DOHH2 (cell line): ENCODE results near the gene EHD3.

Experiments
- H3F3A ChIP-seq: fragments of 200-600 bp; sonication (generic), shearing (Covaris generic); 2 replicates; pipeline ENCODE4 v1.6.0; 2016; ENCODE audit warnings: antibody characterized with exemption, mild to moderate bottlenecking; ENCODE audit not compliant: control insufficient read depth, insufficient read depth
- H3K27ac ChIP-seq: fragments of 200-600 bp; sonication (generic); 2 replicates; pipeline ENCODE4 v1.5.1; 2014; ENCODE audit warnings: low read depth, mild to moderate bottlenecking, low read length, moderate library complexity
- H3K27me3 ChIP-seq: fragments of 200-600 bp; sonication (generic); 2 replicates; pipeline ENCODE4 v1.6.1; 2014; ENCODE audit warnings: mild to moderate bottlenecking, low read length, mixed read lengths; ENCODE audit not compliant: control insufficient read depth
- H3K36me3 ChIP-seq: fragments of 200-600 bp; sonication (generic); 2 replicates; pipeline ENCODE4 v1.6.1; 2014; ENCODE audit warnings: mild to moderate bottlenecking, low read length, moderate library complexity, mixed read lengths; ENCODE audit not compliant: control insufficient read depth
- H3K4me1 ChIP-seq: fragments of 200-600 bp; sonication (generic); 2 replicates; pipeline ENCODE4 v1.6.1; 2014; ENCODE audit warnings: mild to moderate bottlenecking, low read length, mixed read lengths; ENCODE audit not compliant: control insufficient read depth
- H3K4me2 ChIP-seq: fragments of 200-600 bp; sonication (generic); 2 replicates; pipeline ENCODE4 v1.6.0; 2014; ENCODE audit warnings: mild to moderate bottlenecking, low read length, moderate library complexity
- H3K4me3 ChIP-seq: fragments of 200-600 bp; sonication (generic); 2 replicates; pipeline ENCODE4 v1.5.1; 2014; ENCODE audit warnings: mild to moderate bottlenecking, low read length, mixed read lengths
- H3K79me2 ChIP-seq: fragments of 200-600 bp; sonication (generic); 2 replicates; pipeline ENCODE4 v1.6.1; 2014; ENCODE audit warnings: mild to moderate bottlenecking, low read length, mixed read lengths; ENCODE audit not compliant: control insufficient read depth
- H3K9me2 ChIP-seq: fragments of 200-600 bp; sonication (generic); replicated peaks from 2 replicates; pipeline ENCODE4 v1.6.1; 2014; ENCODE audit warnings: mild to moderate bottlenecking, low read length, mixed read lengths; ENCODE audit not compliant: control insufficient read depth
- H3K9me3 ChIP-seq: fragments of 200-600 bp; sonication (generic); 2 replicates; pipeline ENCODE4 v1.6.1; 2014; ENCODE audit warnings: antibody characterized with exemption, low read length, mixed read lengths; ENCODE audit not compliant: control insufficient read depth, insufficient read depth
- H4K20me1 ChIP-seq: fragments of 200-600 bp; sonication (generic); 2 replicates; pipeline ENCODE4 v1.6.0; 2014; ENCODE audit warnings: low read depth, mild to moderate bottlenecking, antibody characterized with exemption, low read length, moderate library complexity; ENCODE audit not compliant: control insufficient read depth, insufficient read depth
- EZH2phosphoT487 ChIP-seq: fragments of 200-600 bp; sonication (generic); IDR thresholded peaks from 2 replicates; pipeline ENCODE4 v1.6.1; 2017; ENCODE audit warnings: borderline replicate concordance, mild to moderate bottlenecking, antibody characterized with exemption, low read length, moderate library complexity, mixed read lengths
- TF ChIP-seq, protein P1 (sequence below): fragments of 200-600 bp; sonication (generic); IDR thresholded peaks from one replicate; pipeline ENCODE4 v1.5.1; 2014; ENCODE audit warnings: antibody characterized with exemption, mild to moderate bottlenecking, low read depth, low read length; ENCODE audit not compliant: poor library complexity, severe bottlenecking

The EHD3 gene

DNA sequence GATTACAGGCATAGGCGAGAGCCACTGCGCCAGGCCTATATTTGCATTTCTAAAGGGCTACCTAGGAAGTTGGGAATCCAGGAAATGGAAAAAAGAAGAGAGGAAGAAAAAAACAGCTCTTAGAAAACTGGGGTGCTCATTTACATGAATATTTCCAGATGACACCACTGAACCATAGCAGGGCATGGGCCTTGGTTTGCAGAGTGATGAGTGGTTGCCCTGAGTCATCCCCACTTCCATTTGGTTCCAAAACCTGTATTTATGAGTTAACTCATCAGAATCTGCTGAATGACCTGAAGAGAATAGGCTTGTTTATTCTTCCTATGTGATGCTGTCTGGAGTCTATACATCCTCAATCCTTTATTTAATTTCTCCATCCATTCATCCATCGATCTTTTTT, 36.2 kb downstream of the EHD3 start:
- H3K36me3 ChIP-seq: no peaks in the 10 kb centered on the region
- TF ChIP-seq, protein P1, sequence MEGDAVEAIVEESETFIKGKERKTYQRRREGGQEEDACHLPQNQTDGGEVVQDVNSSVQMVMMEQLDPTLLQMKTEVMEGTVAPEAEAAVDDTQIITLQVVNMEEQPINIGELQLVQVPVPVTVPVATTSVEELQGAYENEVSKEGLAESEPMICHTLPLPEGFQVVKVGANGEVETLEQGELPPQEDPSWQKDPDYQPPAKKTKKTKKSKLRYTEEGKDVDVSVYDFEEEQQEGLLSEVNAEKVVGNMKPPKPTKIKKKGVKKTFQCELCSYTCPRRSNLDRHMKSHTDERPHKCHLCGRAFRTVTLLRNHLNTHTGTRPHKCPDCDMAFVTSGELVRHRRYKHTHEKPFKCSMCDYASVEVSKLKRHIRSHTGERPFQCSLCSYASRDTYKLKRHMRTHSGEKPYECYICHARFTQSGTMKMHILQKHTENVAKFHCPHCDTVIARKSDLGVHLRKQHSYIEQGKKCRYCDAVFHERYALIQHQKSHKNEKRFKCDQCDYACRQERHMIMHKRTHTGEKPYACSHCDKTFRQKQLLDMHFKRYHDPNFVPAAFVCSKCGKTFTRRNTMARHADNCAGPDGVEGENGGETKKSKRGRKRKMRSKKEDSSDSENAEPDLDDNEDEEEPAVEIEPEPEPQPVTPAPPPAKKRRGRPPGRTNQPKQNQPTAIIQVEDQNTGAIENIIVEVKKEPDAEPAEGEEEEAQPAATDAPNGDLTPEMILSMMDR: no peak
- no peak for TF ChIP-seq EZH2phosphoT487
- no peaks in the 10 kb centered on the region for H3K4me1 ChIP-seq
- no peaks in the 10 kb centered on the region for H3K27me3 ChIP-seq
- H3K4me2 ChIP-seq: no peak overlapping the region
- H3K9me2 ChIP-seq: no peaks in the 10 kb centered on the region
- H3K4me3 ChIP-seq: no peak overlapping the region
- H3K27ac ChIP-seq: no peak overlapping the region
- H4K20me1 ChIP-seq: no peaks in the 10 kb centered on the region
- H3F3A ChIP-seq: no peaks in the 10 kb centered on the region
- no peaks in the 10 kb centered on the region for H3K79me2 ChIP-seq
- no peaks in the 10 kb centered on the region for H3K9me3 ChIP-seq

DNA sequence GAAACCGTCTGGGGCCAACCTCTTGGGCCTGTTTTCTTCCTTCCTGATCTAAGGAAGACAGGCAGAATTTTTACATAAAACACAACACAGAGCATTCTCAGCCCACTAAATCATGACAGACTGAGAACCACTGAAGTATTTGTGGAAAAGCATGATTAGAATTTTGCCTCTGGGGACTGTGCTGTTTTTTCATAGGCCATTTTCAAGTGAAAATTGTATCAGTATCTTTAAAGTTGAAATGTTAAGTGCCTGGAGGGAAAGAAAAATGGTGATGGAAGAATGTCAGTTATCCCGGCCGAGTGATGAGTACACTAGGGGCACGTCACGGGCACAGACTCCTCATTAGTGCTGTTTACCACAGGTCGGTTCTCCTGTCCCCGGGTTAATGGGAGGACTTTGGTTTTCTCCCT, 36.9 kb downstream of the EHD3 start:
- Histone ChIP-seq H3K27ac (no peak overlapping the region), H3K27me3 (no peaks in the 10 kb centered on the region), H4K20me1 (no peaks in the 10 kb centered on the region), H3K9me2 (no peaks in the 10 kb centered on the region), H3K4me2 (no peak overlapping the region), H3K4me3 (no peak overlapping the region), H3K36me3 (no peaks in the 10 kb centered on the region), H3F3A (no peaks in the 10 kb centered on the region), H3K4me1 (no peaks in the 10 kb centered on the region), H3K9me3 (no peaks in the 10 kb centered on the region), H3K79me2 (no peaks in the 10 kb centered on the region)
- no peak for TF ChIP-seq EZH2phosphoT487
- TF ChIP-seq, protein P1: no peak

DNA sequence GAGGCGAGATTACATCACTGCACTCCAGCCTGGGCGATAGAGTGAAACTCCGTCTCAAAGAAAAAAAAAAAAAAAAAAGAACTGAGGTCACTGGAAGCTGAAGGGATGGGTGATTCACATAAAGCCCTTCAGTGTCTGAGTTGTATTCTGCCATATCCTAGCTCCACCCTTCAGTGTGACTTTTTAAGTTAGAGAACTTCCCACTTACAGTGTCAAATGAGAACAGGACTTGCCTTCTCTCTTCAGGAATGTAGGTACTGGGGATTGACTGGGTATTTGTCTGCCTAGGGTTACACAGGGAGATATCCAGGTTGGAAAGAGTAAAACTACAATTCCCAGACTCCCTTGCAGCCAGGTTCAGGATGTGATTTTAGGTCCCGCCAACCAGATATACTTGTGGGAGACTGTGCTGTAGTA, 37.9 kb downstream of the EHD3 start:
- no peaks in the 10 kb centered on the region for H3K36me3 ChIP-seq
- no peaks in the 10 kb centered on the region for H3K79me2 ChIP-seq
- H3K4me1 ChIP-seq: no peaks in the 10 kb centered on the region
- no peak overlapping the region for H3K27ac ChIP-seq
- no peak overlapping the region for H3K4me3 ChIP-seq
- H3K9me2 ChIP-seq: no peaks in the 10 kb centered on the region
- H3K4me2 ChIP-seq: no peak overlapping the region
- no peak for TF ChIP-seq EZH2phosphoT487
- TF ChIP-seq, protein P1: no peak
- no peaks in the 10 kb centered on the region for H3F3A ChIP-seq
- no peaks in the 10 kb centered on the region for H3K9me3 ChIP-seq
- no peaks in the 10 kb centered on the region for H3K27me3 ChIP-seq
- H4K20me1 ChIP-seq: no peaks in the 10 kb centered on the region
